MV-4-11 (cell line): Measurements from ENCODE around the gene INTS7.
A peak's percentile ranks its signal among the peaks of the same experiment; 100 is the strongest.

Experiments
- DNase-seq: peaks from one replicate; lab custom pipeline; 2025; lab: John Stamatoyannopoulos, UW

Gene INTS7

DNA sequence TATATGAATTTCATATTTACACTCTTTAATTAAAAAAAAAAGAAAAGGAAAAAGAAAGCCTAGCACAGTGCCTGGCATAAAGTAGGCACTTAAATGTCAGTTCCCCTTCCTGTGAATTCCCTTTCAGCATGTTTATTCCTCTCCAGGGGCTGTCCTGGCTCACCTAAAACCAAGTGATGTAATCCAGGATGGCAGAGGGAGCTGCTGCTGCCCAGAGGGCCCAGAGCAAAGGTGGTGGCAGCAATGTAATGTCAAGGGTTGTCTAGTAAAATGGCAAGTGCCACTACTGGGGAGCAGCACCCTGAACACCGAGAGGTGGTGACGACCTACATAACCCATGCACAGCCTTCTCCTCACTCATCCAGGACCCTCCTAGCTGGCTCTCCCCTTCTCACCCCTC is 126.4 kb downstream of the INTS7 start:
- no peak for DNase-seq

DNA sequence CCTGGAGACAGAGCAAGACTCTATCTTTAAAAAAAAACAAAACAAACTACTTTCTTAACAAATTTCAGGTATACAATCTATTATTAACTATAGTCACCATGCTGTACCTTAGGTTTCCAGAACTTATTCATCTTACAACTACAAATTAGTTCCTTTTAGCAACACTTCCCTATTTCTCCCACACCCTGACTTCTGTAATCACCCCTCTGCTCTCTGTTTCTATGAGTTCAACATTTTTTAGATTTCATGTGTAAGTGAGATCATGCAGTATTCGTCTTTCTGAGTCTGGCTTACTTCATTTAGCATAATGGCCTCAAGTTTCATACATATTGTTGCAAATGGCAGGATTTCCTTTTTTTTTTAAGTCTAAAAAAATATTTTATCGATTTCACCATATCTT is 126.9 kb downstream of the INTS7 start:
- peak; percentile 85 for DNase-seq

DNA sequence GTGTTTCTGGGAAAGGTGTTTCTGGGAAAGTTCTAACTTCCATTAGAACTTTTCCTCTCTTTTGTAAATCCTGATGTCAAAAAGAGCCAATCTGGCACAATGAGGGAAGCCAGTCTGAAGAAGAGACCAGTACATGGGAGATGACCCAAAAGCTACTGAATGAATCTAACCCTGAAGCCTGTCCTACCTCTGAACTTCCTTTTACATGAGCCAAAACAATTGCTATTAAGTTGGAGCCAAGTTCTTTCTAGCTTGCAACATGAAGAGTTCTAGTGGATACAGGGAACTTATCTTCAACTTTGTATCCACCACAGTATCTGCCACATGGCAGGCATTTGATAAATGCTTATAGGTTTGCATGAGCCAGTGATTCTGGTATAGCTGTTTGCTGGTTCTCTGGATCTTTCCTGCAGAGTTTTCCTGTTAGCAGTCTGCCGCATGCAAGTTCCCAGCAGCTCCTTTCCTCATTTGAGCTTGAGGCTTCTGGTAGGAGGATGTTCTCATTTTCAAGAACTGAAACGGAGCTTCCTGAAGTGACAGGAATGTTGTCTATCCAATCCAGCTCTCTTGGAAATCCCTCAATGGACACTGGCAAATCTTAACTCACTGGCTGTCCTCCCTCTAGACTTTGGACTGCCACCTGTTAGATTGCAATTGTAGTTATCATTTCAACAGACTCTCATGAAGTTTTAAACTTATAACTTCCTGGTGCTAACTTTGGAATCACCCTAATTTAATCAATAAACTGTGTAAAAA is 131.7 kb downstream of the INTS7 start:
- no peak for DNase-seq

DNA sequence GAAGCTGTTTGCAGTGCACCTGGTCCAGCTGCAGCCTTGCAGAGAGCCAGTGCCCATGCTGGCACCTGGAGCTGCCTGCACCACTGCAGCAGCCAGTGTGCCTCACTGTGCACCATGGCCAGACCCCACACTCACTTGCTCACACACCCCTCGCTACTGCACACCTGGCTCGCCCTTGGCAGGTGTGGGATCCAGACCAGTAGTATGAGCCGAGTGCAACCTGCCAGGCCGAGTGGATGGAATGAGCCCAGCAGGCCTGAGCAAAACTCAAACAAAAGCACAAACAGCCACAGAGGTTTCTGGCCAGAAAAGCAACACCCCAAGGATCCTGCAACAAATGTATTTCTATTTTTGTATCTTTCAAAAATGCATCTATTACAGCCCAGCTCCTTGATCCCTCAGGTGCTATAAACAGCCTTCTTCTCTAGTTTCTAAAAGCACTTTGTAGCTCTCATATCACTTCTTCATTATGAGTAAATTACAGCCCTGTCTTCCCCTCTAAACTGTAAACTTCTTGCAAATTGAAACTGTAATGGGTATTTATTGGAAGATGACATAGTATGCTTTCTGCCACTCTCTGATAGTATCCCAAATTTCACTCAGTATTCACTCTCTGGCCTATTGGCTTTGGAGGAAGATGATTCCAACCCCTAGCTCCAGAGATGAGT is 132.6 kb downstream of the INTS7 start:
- DNase-seq = no peak

DNA sequence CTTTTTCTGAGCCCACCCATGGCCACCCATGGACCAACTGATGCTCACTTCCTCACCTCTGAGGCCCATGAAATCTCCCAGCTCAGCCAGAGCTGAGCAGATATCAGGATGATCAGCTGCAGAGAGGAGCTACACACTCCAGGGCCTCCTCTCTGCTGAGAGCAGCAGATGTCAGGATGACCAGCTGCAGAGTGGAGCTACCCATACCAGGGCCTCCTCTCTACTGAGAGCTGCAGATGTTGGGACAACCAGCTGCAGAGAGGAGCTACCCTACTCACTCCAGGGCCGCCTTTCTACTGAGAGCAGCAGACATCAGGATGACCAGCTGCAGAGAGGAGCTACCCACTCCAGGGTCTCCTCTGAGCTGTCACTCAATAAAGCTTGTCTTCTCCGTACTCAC is 133.4 kb downstream of the INTS7 start:
- no peak for DNase-seq

DNA sequence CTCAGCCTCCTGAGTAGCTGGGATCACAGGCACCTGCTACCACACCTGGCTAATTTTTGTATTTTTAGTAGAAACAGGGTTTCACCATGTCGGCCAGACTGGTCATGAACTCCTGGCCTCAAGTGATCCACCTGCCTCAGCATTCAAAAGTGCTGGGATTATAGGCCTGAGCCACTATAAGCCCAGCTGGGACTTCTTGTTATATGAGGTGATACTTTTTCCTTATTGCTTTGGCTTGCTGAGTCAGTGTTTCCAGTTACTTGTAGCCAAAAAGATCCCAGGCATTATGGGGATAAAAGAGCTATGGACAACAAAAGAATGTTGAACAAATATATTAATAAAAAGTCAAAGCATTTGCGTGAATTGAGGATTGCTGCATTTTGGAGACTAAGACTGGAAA is 134.9 kb downstream of the INTS7 start:
- no peak for DNase-seq

DNA sequence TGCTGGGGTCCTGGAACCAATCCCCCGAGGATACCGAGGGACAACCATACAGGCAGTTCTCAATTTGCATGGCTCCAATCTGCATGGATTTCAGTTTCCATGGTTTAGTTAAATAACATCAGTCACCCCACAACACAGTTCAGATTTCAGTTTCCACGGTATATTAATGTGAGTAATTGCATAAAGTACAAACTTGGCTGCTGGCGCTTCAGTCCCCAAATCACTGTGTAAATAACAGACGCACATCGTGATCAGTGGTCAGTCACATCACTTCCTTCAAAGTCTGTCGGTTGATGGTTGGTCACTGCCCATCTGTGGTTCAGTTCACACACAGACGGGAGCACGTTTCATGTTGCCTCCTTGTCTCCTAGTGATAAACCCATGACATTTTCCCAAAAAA is 138.4 kb downstream of the INTS7 start:
- peak; percentile 10 for DNase-seq

DNA sequence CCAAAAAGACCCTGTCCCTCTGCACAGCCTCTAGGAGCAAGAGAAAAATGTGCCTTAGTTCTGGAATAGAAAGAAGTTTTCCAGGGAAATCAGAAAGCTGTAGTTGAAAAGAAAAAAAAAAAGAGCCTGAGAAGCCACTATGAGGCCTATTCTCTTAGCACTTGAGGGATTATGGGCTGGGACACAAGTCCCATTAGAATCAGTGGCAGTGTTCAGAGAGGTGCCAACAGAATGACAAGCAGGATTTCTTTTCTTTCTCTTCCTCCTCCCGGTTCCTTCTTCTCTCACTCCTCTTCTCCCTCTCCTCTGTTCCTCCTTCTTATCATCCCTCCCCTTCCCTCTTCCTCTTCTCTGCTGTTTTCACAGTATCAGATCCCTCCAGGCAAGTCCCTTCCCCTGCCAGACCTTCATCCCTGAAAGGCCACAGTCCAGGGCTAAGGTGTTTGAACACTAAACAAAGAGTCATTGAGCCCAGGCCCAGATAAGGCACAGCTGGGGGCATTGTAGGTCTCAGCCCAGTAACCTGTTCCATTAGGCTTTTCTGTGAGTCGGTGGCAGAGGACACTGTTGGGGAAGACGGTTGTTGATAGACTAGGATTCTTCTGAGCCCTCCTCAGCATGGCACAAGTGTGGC is 140.1 kb downstream of the INTS7 start:
- no peak for DNase-seq

DNA sequence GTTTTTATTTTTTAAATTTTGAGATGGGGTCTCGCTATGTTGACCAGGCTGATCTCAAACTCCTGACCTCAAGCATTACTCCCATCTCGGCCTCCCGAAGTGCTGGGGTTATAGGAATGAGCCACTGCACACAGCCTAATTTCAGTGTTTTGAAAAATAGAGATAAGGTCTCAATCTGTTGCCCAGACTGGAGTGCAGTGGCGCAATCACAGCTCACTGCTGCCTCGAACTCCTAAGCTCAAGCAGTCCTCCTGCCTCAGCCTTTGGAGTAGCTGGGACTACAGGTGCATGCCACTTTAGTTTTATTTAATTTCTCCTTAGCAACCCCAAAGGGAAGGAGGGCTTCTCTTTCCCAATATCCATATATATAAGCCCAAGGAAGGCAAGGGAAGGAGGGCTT is 141.0 kb downstream of the INTS7 start:
- no peak for DNase-seq

DNA sequence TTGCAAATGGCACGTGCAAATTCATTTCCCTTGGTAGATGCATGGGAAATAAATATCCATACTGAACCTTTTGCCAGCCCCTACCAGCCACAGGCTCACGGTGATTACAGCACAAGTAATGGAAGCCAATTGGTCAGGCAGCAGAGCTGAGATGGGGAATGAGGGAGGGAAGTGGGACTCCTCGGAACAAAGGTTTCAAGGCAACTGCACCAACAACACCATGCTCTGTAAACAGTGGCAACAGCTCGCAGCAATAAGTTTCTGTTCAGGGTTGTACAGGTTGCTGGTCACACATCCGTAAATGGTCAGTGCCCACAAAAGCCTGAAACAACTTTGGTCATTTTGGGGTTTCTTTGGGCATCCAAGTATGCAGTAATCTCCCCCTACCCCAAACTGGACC is 142.1 kb downstream of the INTS7 start:
- no peak for DNase-seq

DNA sequence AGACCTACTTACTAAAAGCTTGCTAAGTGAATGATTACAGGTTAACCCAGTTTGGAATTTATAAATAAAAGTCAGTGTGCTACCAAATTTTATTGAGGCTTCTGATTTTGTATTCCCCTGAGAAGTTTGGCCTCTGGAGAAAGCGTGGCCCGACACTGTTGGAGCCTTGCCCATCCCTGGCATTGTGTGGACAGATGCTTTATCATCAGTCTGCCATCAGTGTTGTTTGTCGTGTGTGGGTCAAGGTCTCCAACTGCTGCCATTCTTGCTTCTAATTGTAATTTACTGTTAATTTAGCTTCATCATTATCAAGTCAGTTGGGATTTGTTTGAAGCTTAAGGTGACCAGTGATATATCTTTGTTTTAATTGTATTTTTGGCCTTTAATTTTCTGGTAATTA is 142.8 kb downstream of the INTS7 start:
- no peak for DNase-seq

DNA sequence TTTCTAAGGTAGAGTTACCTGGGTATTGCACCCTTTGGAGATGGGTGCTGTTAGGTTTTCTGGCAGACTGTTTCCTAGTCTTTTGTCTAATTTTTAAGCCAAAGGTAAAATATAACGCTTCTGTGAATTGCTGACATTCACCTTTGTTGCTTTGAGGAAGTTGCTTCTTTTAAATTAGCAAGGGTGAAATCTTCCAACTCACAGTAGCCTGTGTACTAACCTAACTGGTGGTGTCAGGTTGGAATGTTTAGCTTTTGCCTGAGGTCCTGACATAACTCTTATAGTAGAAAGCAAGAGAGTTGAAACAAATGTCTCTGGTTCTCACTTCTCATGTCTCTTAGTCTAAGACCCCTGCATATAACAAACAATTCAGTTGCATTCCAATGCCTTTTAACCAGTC is 143.6 kb downstream of the INTS7 start:
- DNase-seq = no peak
